ENCODE data around the gene SKAP2. TPM values are rescaled to one million over a fixed set of nuclear protein-coding genes. Genes with fewer than 3 reads are reported as not detected.

SKAP2 gene
- total RNA-seq, 6 experiments from 2014 or later: 7.2 to 12.3 (median 9.1) TPM

GRCh38 chr7:26649388-26649787 is 215.0 kb downstream of the SKAP2 start:
- Mint-ChIP-seq H3K4me1 (ENCODE audit: low read depth) (peaks cover 9% of the 10 kb centered on the region), H3K27me3 (ENCODE audit: insufficient read depth) (peaks cover 9% of the 10 kb centered on the region), H3K36me3 (ENCODE audit: low read depth) (no peaks in the 10 kb centered on the region), H3K9me3 (no peaks in the 10 kb centered on the region), H3K27ac (no peak overlapping the region), H3K4me3 (no peak overlapping the region)
- TF ChIP-seq CTCF (IDR thresholded peaks at IDR 0.05): no peak
- no peak for DNase-seq

- TF ChIP-seq CTCF (IDR thresholded peaks at IDR 0.05): no peak
- Mint-ChIP-seq H3K27me3 (ENCODE audit: insufficient read depth) (peaks cover 8% of the 10 kb centered on the region), H3K4me1 (ENCODE audit: low read depth) (peaks cover 9% of the 10 kb centered on the region), H3K36me3 (ENCODE audit: low read depth) (no peaks in the 10 kb centered on the region), H3K27ac (no peak overlapping the region), H3K9me3 (no peaks in the 10 kb centered on the region), H3K4me3 (peak overlapping the region; percentile 20; the same call in 1 of the 2 replicates)
- peak; percentile 43 for DNase-seq
Observed at GRCh38 chr7:26648554-26648953, 215.8 kb downstream of the SKAP2 start.

DNA sequence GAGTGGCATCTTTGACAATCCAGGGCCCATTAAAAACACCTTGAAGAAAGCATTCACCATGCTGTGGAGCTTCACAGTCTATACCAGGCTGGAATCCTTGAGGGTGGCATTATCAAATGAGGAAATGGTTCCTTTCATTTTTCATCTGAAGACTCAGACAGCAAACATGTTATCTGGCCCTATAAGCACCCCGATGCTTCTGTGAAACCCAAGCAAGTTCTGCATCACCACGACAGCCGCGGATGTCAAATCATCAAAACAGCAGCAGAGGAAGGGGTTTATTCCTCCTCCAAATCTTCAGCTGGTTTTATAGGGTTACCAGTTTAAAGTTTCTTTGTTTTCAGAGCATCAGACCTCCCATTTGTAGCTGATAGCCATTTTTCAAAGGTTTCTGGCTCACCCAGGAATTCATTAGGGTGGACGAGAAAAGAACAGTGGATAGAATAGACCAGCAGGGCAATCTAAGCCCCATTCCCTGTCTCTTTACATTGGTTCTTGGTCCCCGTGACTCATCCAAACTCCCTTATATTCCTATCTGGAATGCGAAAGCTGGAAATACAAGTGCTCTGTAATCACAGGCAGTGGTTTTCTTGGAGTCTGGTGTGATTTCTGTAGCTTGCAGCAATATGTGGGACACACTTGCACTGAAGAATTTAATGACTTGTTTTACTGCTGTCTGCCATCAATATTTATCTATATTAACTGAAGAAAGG is 217.9 kb downstream of the SKAP2 start:
- Mint-ChIP-seq H3K36me3 (ENCODE audit: low read depth) (no peaks in the 10 kb centered on the region), H3K9me3 (no peaks in the 10 kb centered on the region), H3K4me1 (ENCODE audit: low read depth) (peaks cover 9% of the 10 kb centered on the region), H3K27me3 (ENCODE audit: insufficient read depth) (peaks cover 8% of the 10 kb centered on the region), H3K27ac (no peak overlapping the region), H3K4me3 (no peak overlapping the region)
- DNase-seq: no peak
- no peak for TF ChIP-seq CTCF (IDR thresholded peaks at IDR 0.05)

- DNase-seq: no peak
- Mint-ChIP-seq H3K4me3 (no peak overlapping the region), H3K27me3 (ENCODE audit: insufficient read depth) (peaks cover 8% of the 10 kb centered on the region), H3K27ac (no peak overlapping the region), H3K36me3 (ENCODE audit: low read depth) (no peaks in the 10 kb centered on the region), H3K9me3 (no peaks in the 10 kb centered on the region), H3K4me1 (ENCODE audit: low read depth) (peaks cover 9% of the 10 kb centered on the region)
- no peak for TF ChIP-seq CTCF (IDR thresholded peaks at IDR 0.05)
Observed at GRCh38 chr7:26645121-26645520, 219.3 kb downstream of the SKAP2 start.

DNA sequence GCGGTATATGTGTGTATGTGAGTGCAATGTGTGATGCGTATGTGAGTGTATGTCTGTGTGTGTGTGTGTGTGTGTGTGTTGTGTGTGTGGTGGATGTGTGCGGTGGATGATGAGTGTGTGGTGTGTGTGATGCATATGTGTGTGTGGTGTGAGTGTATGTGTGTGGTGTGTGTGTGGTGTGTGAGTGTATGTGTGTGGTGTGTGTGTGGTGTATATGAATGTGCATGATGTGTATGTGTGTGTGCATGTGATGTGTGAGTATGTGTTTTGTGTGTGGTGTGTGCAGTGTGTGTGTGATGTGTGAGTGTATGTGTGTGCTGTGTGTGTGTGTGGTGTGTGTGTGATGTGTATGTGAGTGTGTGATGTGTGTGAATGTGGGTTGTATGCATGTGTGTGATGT is 222.0 kb downstream of the SKAP2 start:
- no peak for TF ChIP-seq CTCF (IDR thresholded peaks at IDR 0.05)
- Mint-ChIP-seq H3K9me3 (no peaks in the 10 kb centered on the region), H3K36me3 (ENCODE audit: low read depth) (no peaks in the 10 kb centered on the region), H3K4me1 (ENCODE audit: low read depth) (no peaks in the 10 kb centered on the region), H3K27ac (no peak overlapping the region), H3K27me3 (ENCODE audit: insufficient read depth) (peaks cover 3% of the 10 kb centered on the region), H3K4me3 (no peak overlapping the region)
- no peak for DNase-seq
